DND-41 (cell line): ENCODE results near the gene KDELR1.

Source experiments
- EZH2 ChIP-seq: IDR thresholded peaks from 3 replicates; pipeline ENCODE4 v1.6.1; 2012; ENCODE audit warnings: borderline replicate concordance, low read depth, mild to moderate bottlenecking, moderate library complexity, low read length, inconsistent platforms; ENCODE audit not compliant: severe bottlenecking
- TF ChIP-seq, protein P1 (sequence below): IDR thresholded peaks from 2 replicates; pipeline ENCODE4 v1.5.1; 2012; ENCODE audit warnings: borderline replicate concordance, low read length, moderate library complexity, mild to moderate bottlenecking; ENCODE audit not compliant: poor library complexity, severe bottlenecking; ENCODE audit errors: extremely low read depth

DNA sequence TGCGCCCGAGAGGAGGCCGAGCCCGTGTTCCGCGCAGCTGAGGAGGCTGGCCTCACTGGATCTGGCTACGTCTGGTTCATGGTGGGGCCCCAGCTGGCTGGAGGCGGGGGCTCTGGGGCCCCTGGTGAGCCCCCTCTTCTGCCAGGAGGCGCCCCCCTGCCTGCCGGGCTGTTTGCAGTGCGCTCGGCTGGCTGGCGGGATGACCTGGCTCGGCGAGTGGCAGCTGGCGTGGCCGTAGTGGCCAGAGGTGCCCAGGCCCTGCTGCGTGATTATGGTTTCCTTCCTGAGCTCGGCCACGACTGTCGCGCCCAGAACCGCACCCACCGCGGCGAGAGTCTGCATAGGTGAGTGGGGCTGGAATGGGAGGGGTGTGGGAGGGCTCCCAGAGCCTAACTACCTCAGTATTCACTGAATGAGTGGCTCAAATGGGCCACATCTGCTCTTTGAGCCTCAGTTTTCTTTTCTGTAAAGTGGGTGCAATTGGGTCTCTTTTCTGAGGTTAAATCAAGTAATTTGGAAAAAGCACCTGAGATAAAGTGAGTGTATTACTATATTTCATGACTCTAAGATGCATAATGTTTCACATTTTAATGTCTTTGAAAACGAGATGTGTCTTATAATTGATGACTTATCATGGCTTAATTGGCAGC is 13.8 kb upstream of the KDELR1 start:
- no peak for TF ChIP-seq EZH2
- TF ChIP-seq, protein P1, sequence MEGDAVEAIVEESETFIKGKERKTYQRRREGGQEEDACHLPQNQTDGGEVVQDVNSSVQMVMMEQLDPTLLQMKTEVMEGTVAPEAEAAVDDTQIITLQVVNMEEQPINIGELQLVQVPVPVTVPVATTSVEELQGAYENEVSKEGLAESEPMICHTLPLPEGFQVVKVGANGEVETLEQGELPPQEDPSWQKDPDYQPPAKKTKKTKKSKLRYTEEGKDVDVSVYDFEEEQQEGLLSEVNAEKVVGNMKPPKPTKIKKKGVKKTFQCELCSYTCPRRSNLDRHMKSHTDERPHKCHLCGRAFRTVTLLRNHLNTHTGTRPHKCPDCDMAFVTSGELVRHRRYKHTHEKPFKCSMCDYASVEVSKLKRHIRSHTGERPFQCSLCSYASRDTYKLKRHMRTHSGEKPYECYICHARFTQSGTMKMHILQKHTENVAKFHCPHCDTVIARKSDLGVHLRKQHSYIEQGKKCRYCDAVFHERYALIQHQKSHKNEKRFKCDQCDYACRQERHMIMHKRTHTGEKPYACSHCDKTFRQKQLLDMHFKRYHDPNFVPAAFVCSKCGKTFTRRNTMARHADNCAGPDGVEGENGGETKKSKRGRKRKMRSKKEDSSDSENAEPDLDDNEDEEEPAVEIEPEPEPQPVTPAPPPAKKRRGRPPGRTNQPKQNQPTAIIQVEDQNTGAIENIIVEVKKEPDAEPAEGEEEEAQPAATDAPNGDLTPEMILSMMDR, result no peak
